B cell (primary cell): ENCODE measurements around the gene CHD6. TPM values are rescaled to one million over a fixed set of nuclear protein-coding genes. Genes with fewer than 3 reads are reported as not detected.

Experiments used
- ATAC-seq: fragments of 200-7000 bp; cut with Tn5 transposase; one replicate; pipeline ENCODE4 v1.10.0; 2021; ENCODE audit warnings: low read depth, mild to moderate bottlenecking, moderate number of reproducible peaks, moderate library complexity
- CTCF ChIA-PET: fragments of 350-600 bp; sonication (Branson Sonifier 250); formaldehyde crosslinking; loops from one replicate; lab custom pipeline; 2021; ENCODE audit warnings: antibody characterized with exemption, inconsistent platforms; lab: Charles Lee
- POLR2A ChIA-PET: fragments of 350-600 bp; sonication (Branson Sonifier 250); formaldehyde crosslinking; loops from one replicate; lab custom pipeline; 2021; ENCODE audit warnings: antibody characterized with exemption; lab: Charles Lee
- DNase-seq: peaks from one replicate; pipeline ENCODE4 v3.0.0; 2013
- H2AFZ ChIP-seq: 2 replicates; pipeline ENCODE4 v1.6.1; 2012; ENCODE audit warnings: mild to moderate bottlenecking, low read depth, low read length; ENCODE audit not compliant: insufficient read depth, poor library complexity, severe bottlenecking
- H3K27ac ChIP-seq, 2 donors: 1 replicate in 1 of 2; 2 replicates in 1 of 2; pipeline ENCODE4 v1.5.1; 2012 to 2013; ENCODE audit warnings: low read length in 2 of 2, mild to moderate bottlenecking in 2 of 2, moderate library complexity in 1 of 2
- H3K27me3 ChIP-seq, 4 experiments: fragments of 200-600 bp in 1 of 4; sonication (generic) in 1 of 4; replicated peaks in 1 of 4; 1 replicate in 2 of 4; 2 replicates in 2 of 4; pipeline versions ENCODE4 v1.6.1 to v1.7.0; 2013 to 2016; ENCODE audit warnings: low read length in 3 of 4, mild to moderate bottlenecking in 2 of 4, mixed read lengths in 1 of 4, moderate library complexity in 1 of 4; ENCODE audit not compliant: insufficient read depth in 4 of 4, control insufficient read depth in 3 of 4; ENCODE audit errors: control extremely low read depth in 1 of 4
- H3K36me3 ChIP-seq, 2 experiments: replicated peaks in 1 of 2; 1 replicate in 1 of 2; 2 replicates in 1 of 2; pipeline versions ENCODE4 v1.6.1 to v1.7.1; 2013; ENCODE audit warnings: low read length in 1 of 2; ENCODE audit not compliant: insufficient read depth in 2 of 2, control insufficient read depth in 1 of 2; ENCODE audit errors: control extremely low read depth in 1 of 2, extremely low read depth in 1 of 2
- H3K4me1 ChIP-seq, 2 donors: fragments of 200-600 bp in 1 of 2; sonication (generic) in 1 of 2; 1 replicate in 1 of 2; 2 replicates in 1 of 2; pipeline versions ENCODE4 v1.5.1 to v1.6.1; 2013 to 2017; ENCODE audit warnings: low read length in 2 of 2; ENCODE audit not compliant: control insufficient read depth in 2 of 2, insufficient read depth in 2 of 2
- H3K4me2 ChIP-seq: replicated peaks from 2 replicates; pipeline ENCODE3; 2012; ENCODE audit warnings: mild to moderate bottlenecking, low read depth, low read length; ENCODE audit not compliant: poor library complexity, severe bottlenecking
- H3K4me3 ChIP-seq, 5 experiments: fragments of 200-600 bp in 1 of 5; sonication (generic) in 1 of 5; 1 replicate in 3 of 5; 2 replicates in 2 of 5; pipeline versions ENCODE4 v1.5.1 to v1.7.0; 2011 to 2016; ENCODE audit warnings: low read length in 4 of 5, mild to moderate bottlenecking in 4 of 5, low read depth in 2 of 5, control low read depth in 1 of 5, moderate library complexity in 1 of 5; ENCODE audit not compliant: insufficient read depth in 1 of 5; ENCODE audit errors: control extremely low read depth in 1 of 5, extremely low read depth in 1 of 5
- H3K79me2 ChIP-seq: fragments of 200-600 bp; sonication (generic); one replicate; pipeline ENCODE4 v1.6.0; 2016; ENCODE audit warnings: low read length; ENCODE audit not compliant: control insufficient read depth, insufficient read depth
- H3K9ac ChIP-seq: fragments of 200-600 bp; sonication (generic); 2 replicates; pipeline ENCODE4 v1.6.1; 2017; ENCODE audit warnings: mild to moderate bottlenecking, low read length, moderate library complexity
- H3K9me3 ChIP-seq, 3 donors: one replicate each; pipeline versions ENCODE4 v1.6.1 to v1.7.1; 2013; ENCODE audit warnings: low read length in 2 of 3; ENCODE audit not compliant: control insufficient read depth in 2 of 3, insufficient read depth in 1 of 3; ENCODE audit errors: control extremely low read depth in 1 of 3
- H4K20me1 ChIP-seq: 2 replicates; pipeline ENCODE4 v1.6.0; 2012; ENCODE audit warnings: mild to moderate bottlenecking, low read length; ENCODE audit not compliant: insufficient read depth, control insufficient read depth, poor library complexity, severe bottlenecking
- H3K27ac Mint-ChIP-seq: one replicate; pipeline ENCODE4 v1.8.0; 2021; ENCODE audit warnings: mixed read lengths
- H3K27me3 Mint-ChIP-seq: one replicate; pipeline ENCODE4 v1.8.0; 2021; ENCODE audit warnings: mixed read lengths
- H3K4me1 Mint-ChIP-seq: one replicate; pipeline ENCODE4 v1.8.0; 2021; ENCODE audit warnings: mixed read lengths
- H3K4me3 Mint-ChIP-seq: one replicate; pipeline ENCODE4 v1.8.0; 2021; ENCODE audit warnings: mixed read lengths
- H3K9me3 Mint-ChIP-seq: one replicate; pipeline ENCODE4 v1.8.0; 2022; ENCODE audit warnings: mixed read lengths; ENCODE audit not compliant: insufficient read depth
- EZH2 ChIP-seq: IDR thresholded peaks from 2 replicates; pipeline ENCODE4 v1.6.1; 2012; ENCODE audit warnings: borderline replicate concordance, low read depth, mild to moderate bottlenecking, moderate library complexity, low read length; ENCODE audit not compliant: insufficient read depth, poor library complexity, severe bottlenecking
- WGBS: methylation state at CpG from one replicate; pipeline ENCODE4 v1.1.5; 2013; ENCODE audit warnings: missing lambda C conversion rate; ENCODE audit not compliant: insufficient coverage; 5-methylcytosine and 5-hydroxymethylcytosine counted together
- intact Hi-C: fragments of 100-400 bp; cut with micrococcal nuclease; formaldehyde crosslinking; loops from one replicate; pipeline ENCODE4 v1.10.0; 2022
- polyA plus RNA-seq: library from polyadenylated mRNA; depleted of rRNA; stranded (reverse); fragments of >200 nt; gene quantifications from 2 replicates; pipeline ENCODE4 v1.2.3, GENCODE V29; 2012
- total RNA-seq, 2 donors: library from RNA; stranded (reverse); fragments of 120-200 nt in 1 of 2; gene quantifications; 1 replicate in 1 of 2; 2 replicates in 1 of 2; pipeline versions ENCODE4 v1.2.3 to v1.2.4, GENCODE V29; 2013 to 2022
- TF ChIP-seq, protein P1 (sequence below): fragments of 200-600 bp; IDR thresholded peaks from one replicate; pipeline ENCODE4 v1.8.0; 2022; ENCODE audit warnings: antibody characterized with exemption, mild to moderate bottlenecking

CHD6 gene
- total and polyA plus RNA-seq, 2 donors (not counting 1 experiment from before 2014, with no cell fraction given): 10.3 to 117 TPM

- intact Hi-C loops: no loop called here
- Histone ChIP-seq H3K4me2 (no peak overlapping the region), H3K79me2 (no peaks in the 10 kb centered on the region), H3K9ac (no peak overlapping the region), H3K9me3 (no peaks in the 10 kb centered on the region), H3K27me3 (no peaks in the 10 kb centered on the region), H3K27ac (no peak overlapping the region), H2AFZ (no peak overlapping the region), H4K20me1 (no peaks in the 10 kb centered on the region), H3K4me1 (no peaks in the 10 kb centered on the region), H3K36me3 (peaks cover 0 to 82% of the 10 kb centered on the region in 2 experiments), H3K4me3 (no peak overlapping the region)
- Mint-ChIP-seq H3K27me3 (no peaks in the 10 kb centered on the region), H3K4me1 (no peaks in the 10 kb centered on the region), H3K4me3 (no peak overlapping the region), H3K27ac (no peak overlapping the region), H3K9me3 (no peaks in the 10 kb centered on the region)
- no peak for ATAC-seq
- no peak for TF ChIP-seq EZH2
- TF ChIP-seq, protein P1, sequence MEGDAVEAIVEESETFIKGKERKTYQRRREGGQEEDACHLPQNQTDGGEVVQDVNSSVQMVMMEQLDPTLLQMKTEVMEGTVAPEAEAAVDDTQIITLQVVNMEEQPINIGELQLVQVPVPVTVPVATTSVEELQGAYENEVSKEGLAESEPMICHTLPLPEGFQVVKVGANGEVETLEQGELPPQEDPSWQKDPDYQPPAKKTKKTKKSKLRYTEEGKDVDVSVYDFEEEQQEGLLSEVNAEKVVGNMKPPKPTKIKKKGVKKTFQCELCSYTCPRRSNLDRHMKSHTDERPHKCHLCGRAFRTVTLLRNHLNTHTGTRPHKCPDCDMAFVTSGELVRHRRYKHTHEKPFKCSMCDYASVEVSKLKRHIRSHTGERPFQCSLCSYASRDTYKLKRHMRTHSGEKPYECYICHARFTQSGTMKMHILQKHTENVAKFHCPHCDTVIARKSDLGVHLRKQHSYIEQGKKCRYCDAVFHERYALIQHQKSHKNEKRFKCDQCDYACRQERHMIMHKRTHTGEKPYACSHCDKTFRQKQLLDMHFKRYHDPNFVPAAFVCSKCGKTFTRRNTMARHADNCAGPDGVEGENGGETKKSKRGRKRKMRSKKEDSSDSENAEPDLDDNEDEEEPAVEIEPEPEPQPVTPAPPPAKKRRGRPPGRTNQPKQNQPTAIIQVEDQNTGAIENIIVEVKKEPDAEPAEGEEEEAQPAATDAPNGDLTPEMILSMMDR: no peak
- WGBS: 96% methylated on average over 3 of the region's 6 CpGs
- DNase-seq: no peak
- ChIA-PET CTCF (no interaction called here), POLR2A (no interaction called here)
Measured at GRCh38 chr20:41452226-41452625, 166.0 kb downstream of the CHD6 start.

- H3K4me2 ChIP-seq: no peak overlapping the region
- WGBS: 100% methylated on average over 1 of the region's 2 CpGs
- no peak overlapping the region for H3K4me3 Mint-ChIP-seq
- CTCF ChIA-PET: no interaction called here
- no peaks in the 10 kb centered on the region for H3K4me1 ChIP-seq
- intact Hi-C loops: no loop called here
- H4K20me1 ChIP-seq: no peaks in the 10 kb centered on the region
- no peak overlapping the region for H3K4me3 ChIP-seq
- TF ChIP-seq, protein P1: no peak
- no peak for TF ChIP-seq EZH2
- no peak overlapping the region for H3K27ac Mint-ChIP-seq
- peaks cover 1% of the 10 kb centered on the region for H3K4me1 Mint-ChIP-seq
- H3K27me3 Mint-ChIP-seq: no peaks in the 10 kb centered on the region
- no peaks in the 10 kb centered on the region for H3K79me2 ChIP-seq
- H3K9ac ChIP-seq: no peak overlapping the region
- DNase-seq (no peak), ATAC-seq (no peak)
- H3K27ac ChIP-seq: no peak overlapping the region
- POLR2A ChIA-PET: no interaction called here
- no peaks in the 10 kb centered on the region for H3K9me3 Mint-ChIP-seq
- H3K36me3 ChIP-seq: peaks cover 0 to 75% of the 10 kb centered on the region in 2 experiments
- H3K9me3 ChIP-seq: no peaks in the 10 kb centered on the region
- no peak overlapping the region for H2AFZ ChIP-seq
- H3K27me3 ChIP-seq: no peaks in the 10 kb centered on the region
Measured at GRCh38 chr20:41447006-41447405, 171.2 kb downstream of the CHD6 start.
